ENCODE data around the gene LPP.

The LPP gene

DNA sequence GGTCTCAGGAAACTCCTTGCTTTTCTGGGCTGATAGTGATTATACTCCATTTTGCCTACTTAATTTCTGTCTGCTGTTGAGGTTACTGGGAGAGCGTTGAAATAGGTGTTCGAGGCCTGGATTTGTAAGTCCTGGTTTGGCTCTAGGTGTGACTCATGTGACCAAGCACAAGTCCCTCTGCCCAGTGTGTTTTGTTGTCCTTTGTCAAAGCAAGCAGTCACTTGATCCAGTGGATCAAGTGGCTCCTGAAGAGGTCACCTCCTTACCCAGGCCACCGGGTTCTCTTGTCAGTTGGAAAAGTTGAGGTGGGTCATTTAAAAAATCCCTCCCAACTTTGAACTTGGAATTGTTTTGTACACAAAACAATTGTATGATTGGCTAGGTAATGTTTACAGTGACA is 70.0 kb downstream of the LPP start:
- DNase-seq: no peak

DNA sequence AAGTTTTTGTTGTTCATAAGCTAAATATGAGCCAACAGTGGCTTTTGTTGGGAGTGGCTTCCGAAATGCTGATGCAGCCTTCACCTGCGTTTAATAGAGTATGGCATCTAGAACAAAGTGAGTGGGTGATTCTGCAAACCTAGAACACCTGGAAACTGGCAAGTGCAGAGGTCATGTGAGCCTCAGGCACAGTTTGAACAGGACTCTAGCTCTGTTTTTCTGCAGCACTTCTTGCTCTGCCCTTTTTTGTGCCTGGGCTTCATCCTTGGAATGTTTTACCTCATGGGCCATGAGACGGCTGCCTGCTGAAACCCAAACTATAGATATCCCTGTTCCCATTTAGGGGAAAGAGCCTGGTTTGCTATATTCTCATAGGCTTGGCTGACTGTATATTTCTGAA is 73.5 kb downstream of the LPP start:
- DNase-seq: no peak

DNA sequence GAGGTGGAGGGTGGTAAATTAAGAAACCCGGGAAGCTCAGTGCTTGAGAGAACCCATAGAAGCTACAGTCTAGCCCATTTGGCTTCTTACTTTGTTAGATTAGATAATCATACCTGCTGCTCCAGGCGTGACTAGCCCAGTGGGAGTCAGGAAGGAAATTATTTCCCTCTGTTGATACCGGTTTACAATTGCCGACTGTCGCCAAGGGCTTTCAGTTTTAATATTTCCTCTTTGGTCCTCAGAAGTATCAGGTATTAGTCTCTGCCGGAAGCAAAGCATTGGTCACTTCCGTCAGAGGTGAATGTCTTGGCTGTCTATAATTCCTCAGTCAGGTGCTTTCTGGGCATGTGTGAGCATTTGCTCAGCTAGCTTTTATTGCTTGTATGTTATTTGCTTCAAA is 75.2 kb downstream of the LPP start:
- DNase-seq: no peak

DNA sequence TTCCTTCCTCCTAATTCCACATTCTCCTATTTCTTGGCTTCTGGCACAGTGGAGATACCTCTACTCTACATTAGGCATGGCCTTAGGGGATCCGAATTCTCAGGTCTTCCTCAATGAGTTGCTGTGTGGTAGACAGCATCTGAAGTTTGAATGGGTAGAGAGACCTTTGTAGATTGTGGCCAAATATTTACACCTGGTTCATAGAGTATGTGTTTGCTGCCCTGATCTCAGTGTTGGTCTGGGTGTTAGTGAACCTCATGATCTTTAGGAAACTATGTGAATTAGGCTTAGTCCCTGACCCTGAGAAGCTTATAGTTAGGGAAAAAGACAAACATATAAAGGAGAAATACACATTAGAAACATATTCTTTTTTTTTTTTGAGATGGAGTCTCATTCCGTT is 75.8 kb downstream of the LPP start:
- DNase-seq: no peak

DNA sequence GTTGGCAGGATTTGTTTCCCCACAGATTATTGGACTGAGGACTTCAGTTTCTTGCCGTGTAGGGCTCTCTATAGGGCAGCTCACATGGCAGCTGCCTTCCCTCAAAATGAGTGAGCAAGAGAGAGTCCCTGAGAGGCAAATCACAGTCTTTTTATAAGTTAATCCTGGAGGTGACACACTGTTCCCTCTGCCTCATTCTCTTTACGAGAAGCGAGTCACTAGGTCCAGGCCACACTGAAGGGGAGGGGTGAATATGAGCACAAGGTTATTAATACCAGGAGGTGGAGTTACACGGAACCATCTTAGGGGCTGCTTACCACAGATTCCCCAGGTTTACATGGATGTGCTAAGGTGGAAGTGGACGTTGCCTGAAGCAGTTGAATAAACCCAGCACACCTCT is 77.0 kb downstream of the LPP start:
- no peak for DNase-seq

DNA sequence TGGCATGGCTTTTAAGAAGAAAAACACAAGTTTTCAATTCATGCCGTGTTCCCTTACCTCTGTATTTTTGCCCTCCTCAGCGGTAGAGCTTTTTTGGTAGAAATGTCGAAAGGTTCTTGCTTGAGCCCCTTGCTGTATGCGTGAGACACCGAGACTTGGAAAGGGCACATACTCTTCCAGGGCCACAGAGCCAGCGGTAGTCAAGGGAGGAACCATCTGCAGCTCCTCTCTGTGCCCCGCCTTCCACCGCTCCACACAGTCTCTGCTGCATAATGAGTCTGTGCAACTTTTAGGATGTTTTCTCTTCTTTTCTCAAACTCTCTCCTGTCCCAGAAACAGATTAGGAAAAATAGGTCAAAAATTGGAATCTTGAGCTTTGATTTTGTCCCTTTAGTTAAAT is 77.5 kb downstream of the LPP start:
- no peak for DNase-seq

DNA sequence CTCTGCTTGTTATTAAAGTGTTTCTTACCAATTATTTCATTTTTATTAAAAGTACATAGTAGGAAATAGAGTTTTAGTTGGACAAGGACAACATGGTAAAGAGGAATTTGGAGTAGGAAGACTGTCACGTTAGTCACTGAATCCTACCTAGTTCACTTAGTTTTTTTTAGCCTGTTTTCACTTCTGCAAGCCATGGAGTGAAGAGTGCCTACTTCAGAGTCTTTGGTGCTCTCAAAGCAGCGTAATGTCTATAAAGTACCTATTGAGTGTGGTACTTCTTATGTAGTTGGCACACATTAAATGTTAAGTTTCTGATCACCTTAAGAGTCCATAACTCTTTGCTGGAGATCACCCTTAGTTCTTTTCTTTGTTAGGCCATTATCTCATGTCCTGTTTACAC is 78.7 kb downstream of the LPP start:
- no peak for DNase-seq

DNA sequence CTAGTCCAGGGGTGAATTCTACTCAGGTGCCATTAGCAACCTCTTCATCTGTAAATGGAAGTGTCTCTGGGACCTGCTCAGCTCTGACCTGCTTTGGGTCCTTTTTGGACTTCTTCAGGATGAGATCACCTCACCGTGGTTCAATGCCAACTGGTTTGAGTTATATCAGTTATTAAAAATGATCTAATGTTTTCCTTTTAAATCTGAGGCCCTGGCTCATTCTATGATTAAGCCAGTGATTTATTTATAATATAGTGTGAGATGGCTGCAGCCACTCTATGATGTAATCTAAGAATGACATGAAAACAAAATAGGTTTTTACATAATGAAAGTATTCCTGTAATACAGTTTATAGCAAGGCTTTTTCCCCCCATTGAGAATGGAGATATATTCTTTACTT is 79.4 kb downstream of the LPP start:
- DNase-seq: no peak

DNA sequence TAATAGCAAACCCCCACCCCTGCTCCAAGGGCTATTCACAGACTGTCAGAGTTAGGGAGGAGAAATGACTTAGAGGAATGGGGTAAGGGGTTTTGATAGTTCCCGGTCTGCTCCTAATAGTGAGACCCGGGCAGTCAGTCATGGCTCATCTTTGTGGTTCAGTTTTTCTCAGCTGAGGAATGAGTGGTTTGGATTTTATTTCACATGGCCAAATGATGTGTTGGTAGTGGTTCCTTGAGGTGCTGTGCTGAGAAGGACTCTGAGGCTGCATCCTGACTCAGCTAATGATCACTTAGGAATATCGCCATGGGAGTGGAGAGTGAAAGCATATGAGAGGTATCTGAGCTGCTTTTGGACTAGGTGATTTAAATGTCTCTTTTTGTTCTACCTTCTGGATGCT is 80.2 kb downstream of the LPP start:
- no peak for DNase-seq

DNA sequence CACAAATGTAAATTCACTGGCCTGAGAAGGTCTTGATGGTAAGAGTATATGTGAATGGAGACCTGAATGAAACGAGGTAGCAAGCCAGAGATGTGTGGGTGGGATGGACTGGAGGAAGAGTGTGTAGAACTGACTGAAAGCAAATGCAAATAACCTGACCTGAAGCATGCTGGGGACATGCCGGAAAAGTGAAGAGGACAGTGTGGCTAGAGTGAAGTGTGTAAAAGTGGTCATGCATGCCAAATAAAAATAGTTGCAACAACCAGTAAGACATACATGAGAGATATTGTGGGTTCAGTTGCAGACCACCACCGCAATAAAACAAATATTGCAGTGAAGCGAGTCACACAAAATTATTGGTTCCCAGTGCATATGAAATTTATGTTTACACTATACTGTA is 82.3 kb downstream of the LPP start:
- DNase-seq: no peak

DNA sequence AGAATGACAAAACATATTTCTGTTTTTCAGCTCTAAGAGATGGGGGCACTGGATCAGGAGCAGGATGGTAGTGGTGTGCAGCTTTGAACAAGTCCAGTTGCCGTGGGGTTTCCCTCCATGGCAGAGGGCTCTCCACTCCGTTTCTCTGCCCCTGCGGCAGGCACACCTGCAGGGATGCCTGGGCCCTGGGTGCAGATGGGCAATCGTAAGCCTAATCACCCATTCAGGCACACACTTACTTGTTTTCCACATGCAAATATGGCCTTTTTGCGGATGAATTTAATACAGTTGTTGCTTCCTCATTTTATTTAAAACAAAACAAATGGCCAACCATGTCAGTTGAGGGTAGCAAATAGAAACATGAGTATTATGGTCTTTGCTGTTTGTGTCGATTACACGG is 85.1 kb downstream of the LPP start:
- DNase-seq: no peak

DNA sequence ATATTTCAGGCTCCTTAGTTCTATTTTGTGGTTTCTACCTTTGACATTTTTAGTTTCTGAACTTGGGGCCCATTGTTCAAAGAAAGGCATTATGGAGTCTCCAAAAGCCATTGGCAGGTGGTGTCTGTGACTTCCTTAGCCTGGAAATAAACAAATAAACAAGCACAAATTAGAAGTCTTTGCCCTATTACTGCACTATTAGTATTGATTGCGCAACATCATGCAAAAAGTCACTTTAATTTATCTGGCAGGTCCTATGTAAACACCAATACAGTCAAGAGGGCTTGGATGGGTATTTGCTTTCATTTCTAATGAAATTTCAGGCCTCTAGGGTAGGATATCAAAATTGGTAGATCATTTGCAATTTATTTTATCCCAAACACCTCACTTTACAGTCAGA is 85.6 kb downstream of the LPP start:
- DNase-seq: no peak

DNA sequence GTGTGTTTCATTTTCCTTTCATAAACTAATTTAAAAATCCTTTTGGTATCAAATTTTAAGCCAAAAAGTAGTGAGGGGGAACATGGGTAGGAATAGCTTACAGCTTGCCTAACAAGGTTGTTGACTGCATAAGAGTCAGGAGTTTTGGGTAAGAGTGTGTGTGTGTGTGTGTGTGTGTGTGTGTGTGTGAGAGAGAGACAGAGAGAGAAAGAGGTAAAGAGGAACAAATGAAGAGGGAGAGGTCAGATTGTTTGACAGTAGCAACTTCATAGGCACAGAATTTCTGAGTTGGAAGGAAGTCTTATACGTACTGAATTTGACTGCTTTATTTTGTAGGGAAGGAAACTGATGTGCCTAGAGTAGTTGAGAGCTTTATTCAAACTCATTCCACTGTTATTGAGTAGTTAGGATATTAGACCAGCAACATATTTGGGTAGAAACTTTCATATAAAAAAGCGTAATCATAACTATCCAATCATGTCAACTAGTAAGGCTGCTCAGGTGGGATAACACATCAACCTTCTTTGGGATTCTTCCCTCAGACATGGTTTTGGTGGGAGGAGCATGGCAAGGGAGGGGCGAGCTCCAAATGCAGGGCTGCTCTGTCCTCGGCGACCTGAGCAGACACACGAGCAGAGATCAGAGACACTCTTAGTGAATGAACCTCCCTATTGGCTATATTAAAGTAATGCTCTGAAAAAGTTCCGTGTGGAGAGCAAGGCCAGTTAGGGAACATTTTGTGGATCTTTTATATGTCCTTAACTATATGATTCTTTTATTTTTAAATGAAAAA is 86.4 kb downstream of the LPP start:
- DNase-seq: no peak

DNA sequence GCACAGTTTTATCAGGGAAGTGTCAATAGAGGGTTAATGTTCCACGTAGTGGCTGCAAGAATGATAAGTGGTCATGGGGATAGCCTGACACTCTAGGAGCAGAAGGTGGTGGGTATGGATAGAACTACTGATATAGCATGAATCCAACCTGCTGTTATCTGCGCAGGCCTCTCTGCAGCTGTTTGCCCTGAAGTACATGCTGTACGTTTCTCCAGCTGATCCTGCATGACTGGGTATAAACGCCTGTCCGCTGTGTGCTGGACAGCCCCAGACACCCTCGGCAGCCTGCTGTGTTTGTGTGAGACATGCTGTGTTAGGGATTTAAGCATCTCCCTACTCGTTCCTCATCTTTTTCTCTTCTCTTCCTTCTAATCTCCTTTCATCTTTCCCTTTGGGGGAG is 87.1 kb downstream of the LPP start:
- DNase-seq: no peak

DNA sequence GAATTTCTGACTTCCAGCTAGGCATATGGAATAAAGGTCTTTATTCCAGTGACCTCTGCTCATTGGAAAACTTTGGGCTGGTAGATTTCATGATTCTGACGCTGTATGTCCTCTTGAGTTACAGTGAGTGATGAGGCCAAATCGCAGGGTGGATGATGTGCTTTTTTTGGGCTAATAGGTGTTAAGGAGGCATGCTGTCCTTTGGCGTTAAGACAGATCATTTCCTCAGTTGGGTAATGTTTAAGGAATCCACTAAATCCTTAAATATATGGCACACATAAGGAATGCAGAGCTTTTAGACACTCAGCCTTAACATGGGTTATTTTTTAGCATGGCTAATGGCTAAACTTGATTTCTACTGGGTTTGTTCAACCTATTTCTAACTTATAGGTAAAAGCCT is 87.9 kb downstream of the LPP start:
- DNase-seq: no peak

DNA sequence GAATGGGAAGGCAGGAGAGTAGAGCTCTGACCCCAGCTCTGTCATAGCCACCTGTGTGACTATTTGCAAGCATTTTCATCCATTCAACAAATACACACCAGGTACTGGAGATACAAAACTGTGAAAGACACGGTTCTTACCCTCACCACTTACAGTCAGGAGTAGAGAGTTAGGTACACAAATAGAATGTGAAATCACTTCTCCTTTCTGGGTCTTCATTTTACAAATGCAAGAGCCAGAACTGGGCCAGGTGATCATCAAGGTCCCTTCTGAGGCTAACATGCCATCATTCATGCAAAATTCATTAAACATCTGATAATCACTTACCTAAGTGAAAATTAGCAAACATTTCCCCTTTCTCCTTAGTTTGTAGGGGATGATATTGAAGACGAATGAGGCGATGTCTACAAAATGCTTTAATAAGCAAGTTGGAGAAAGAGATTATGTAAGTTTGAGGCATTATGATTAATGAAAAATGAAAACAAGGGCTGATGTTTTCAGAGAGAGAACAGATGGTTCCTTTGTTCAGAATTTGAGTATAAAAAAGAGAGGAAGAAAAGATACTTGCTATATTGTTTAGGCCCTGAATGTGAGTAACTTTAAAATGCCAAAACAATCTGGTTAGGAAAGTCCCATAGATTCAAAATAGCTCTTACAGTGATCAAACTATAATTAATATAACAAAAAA is 88.6 kb downstream of the LPP start:
- DNase-seq: no peak

DNA sequence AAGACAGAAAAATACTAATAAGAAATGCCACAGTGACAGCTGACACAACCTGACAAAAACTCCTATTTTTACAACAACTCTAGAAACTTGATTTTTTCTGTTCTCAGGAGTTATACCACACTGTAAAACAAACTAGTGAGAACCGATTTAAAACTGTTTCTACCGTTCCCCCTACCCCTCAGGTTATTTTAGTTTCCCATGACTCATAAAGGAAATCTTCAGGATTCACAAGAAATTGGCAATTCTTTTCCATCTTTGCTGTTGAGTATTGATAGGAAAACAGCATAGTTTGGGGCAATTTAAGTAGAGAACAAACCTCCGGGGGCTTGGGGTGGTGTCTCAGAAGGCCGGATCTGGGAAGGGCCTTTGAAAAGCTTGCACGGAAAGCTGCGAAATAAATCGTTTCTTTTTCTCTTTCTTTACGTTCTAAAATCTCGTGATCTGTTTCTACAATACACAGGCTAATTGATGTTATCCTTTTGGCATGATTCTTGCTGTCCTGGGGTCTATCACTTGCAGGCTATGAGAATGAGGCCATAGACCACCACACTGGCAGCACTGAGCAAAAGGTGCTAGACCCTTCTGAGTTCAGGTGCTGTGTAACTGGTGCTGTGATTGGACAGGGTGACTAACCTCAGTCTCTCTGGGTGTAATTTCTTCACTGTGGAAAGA is 89.3 kb downstream of the LPP start:
- no peak for DNase-seq

DNA sequence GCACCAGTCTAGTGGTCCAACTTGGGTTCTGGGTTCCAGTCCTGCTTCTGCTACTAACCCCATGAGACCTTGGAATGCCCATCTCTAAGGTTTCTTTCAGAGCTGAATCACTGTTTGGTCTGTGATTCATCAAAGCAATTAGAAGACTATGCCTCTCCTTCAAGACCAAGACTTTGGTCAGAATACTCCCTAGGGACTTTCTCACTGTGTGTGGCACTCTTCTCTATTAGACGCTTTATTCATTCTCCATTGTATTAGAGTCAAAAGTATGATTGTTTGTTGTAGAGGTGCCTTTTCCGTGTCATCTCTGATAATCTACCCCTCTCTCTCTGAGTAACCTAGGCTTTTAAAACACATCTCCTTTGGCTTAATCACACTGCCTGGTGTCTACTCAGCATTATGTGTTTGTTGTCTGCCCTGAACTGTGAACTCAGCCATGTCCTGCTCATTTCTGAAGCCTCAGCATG is 90.5 kb downstream of the LPP start:
- no peak for DNase-seq

DNA sequence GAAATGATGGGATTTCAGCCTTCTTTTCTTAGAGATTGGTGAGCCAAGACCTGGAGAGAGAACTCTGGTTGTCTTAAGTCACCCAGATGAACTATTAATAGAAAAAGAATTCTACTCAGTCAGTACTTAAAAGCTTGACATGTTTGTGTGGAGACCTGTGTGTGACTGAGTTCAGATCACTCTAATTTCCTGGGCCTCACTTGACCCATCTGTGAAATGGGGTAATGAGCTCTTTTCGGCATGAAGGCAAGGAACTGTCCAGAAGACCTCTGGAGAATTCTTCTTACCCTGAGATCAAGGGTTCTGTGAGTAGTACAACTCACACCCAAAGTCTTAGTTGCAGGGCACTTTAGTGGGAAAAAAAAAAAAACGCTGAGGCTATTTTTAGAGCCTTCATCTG is 92.9 kb downstream of the LPP start:
- no peak for DNase-seq

DNA sequence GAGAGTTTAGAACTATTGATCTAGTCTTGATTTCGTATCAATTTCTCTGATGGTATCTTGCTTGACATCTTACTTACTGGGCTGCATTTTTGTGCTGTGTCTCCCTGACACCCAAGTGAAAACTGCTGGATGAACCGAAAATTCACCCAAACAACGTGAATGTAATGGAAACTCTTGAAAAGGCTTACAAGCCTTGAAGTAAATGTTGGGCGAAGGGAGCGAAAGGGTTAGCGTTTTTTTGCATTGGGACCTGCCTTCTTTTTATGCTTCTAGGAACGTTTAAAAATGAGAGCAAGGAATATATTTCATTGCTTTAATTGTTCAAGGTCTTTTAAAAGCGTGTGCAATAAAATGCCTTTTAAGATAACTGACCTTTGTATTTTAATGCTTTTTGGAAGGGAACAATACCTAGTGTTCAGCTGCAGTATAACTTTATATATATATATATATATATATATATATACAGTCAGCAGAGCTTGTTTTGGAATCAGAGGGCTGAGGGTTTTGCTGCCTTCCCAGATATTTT is 94.1 kb downstream of the LPP start:
- DNase-seq: no peak

DNA sequence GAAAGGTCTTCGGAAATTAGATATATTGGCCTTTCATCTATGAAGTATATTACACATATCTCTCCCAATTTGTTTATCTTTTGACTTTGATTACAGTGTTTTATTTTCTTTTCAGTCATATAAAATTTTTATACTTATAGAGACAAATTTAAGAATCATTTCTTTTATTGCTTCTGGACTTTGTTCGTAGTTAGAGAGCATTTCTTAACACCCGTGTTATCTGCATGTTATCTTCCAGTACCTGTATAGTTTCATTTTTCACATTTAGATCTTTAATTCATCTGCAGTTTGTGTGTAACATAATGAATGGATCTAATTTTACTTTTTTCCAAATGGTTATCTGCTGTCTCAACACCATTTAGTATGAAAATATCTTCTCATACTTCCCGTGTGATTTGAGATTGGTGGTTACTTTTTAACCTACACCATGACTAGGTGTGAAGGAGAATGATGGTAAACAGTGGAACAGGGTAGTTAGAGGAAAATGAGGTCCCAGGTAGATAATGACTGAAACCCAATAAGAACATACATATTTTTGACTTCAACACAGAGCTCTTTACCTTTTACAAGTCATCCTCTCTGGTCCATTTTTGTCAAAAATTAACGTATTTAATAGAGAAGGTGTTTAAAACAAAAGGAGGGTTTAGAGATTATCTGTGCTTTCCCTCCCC is 99.3 kb downstream of the LPP start:
- no peak for DNase-seq

DNA sequence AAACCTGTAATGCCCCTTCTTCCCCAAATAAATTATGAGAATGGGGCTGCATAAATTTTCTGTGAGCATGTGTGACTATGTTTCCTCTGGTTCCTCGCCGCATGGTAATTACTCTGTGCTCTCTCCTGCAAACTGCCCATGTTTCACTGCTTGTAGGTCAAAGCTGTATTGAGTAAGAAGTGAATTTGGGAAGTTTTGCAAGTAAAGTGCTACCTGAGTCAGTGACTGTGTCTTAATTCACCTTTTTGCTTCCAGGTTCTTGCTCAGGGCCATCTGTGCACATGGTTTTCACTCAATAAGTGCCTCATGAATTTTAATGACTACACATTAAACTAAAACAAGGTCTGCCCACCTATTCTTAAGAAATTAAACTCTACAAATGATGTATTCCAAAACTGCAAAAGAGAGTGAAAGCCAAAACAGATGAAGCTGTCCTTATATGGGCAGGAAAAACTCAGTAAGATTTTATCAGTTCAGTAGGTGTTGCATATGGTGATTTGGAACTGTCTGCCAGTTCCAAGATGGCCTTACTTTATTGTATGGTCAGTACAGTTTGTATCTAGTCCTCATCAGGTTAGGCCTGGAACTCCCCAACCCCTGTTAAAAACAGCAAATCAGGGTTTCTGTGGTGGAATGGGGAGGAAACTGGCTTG is 100.0 kb downstream of the LPP start:
- peak; percentile 29 for DNase-seq

Measured in stimulated activated CD4-positive, alpha-beta T cell treated with anti-CD3 and anti-CD28 coated beads, Interleukin-15, amount 100 ng/mL, for 24 hours (primary cell).